Activated naive CD8-positive, alpha-beta T cell treated with anti-CD3 and anti-CD28 coated beads, Interleukin-2, amount 10 ng/mL, durations not matched to agents 7 days and 5 days (primary cell): ENCODE results near the gene IGFBP7. TPM values are rescaled to one million over a fixed set of nuclear protein-coding genes. Genes with fewer than 3 reads are reported as not detected.

ENCODE experiments used
- ATAC-seq: fragments of 150-1000 bp; cut with Tn5 transposase; one replicate; pipeline ENCODE4 v1.10.0; 2021; ENCODE audit warnings: low read depth, moderate library complexity
- POLR2A ChIA-PET: fragments of 350-600 bp; sonication (Branson Sonifier 250); formaldehyde crosslinking; loops from one replicate; lab custom pipeline; 2021; ENCODE audit warnings: antibody characterized with exemption; lab: Charles Lee
- DNase-seq: peaks from one replicate; pipeline ENCODE4 v3.0.0; 2021
- H3K27ac Mint-ChIP-seq: one replicate; pipeline ENCODE4 v1.8.0; 2022; ENCODE audit warnings: mild to moderate bottlenecking, mixed read lengths
- H3K27me3 Mint-ChIP-seq: one replicate; pipeline ENCODE4 v1.8.0; 2022; ENCODE audit warnings: mild to moderate bottlenecking, moderate library complexity, mixed read lengths
- H3K36me3 Mint-ChIP-seq: one replicate; pipeline ENCODE4 v1.8.0; 2021; ENCODE audit warnings: mild to moderate bottlenecking, mixed read lengths
- H3K4me1 Mint-ChIP-seq: one replicate; pipeline ENCODE4 v1.8.0; 2021; ENCODE audit warnings: mixed read lengths
- H3K4me3 Mint-ChIP-seq: one replicate; pipeline ENCODE4 v1.8.0; 2022; ENCODE audit warnings: mild to moderate bottlenecking, moderate library complexity, mixed read lengths
- H3K9me3 Mint-ChIP-seq: one replicate; pipeline ENCODE4 v1.8.0; 2021; ENCODE audit warnings: mixed read lengths
- total RNA-seq, 2 experiments: library from RNA; stranded (reverse); gene quantifications; one replicate each; pipeline ENCODE4 v1.2.3, GENCODE V29; 2021

Gene IGFBP7
- total RNA-seq, 2 experiments from 2014 or later = 0.28 TPM; not detected in 1

GRCh38 chr4:57044996-57045395 is 65.2 kb downstream of the IGFBP7 start:
- no peaks in the 10 kb centered on the region for H3K4me1 Mint-ChIP-seq
- no peak overlapping the region for H3K27ac Mint-ChIP-seq
- H3K9me3 Mint-ChIP-seq = peaks cover 2% of the 10 kb centered on the region
- no peak for DNase-seq
- no peak overlapping the region for H3K4me3 Mint-ChIP-seq
- peaks cover 4% of the 10 kb centered on the region for H3K27me3 Mint-ChIP-seq
- POLR2A ChIA-PET = no interaction called here
- H3K36me3 Mint-ChIP-seq = no peaks in the 10 kb centered on the region
- ATAC-seq = no peak

GRCh38 chr4:57044279-57044678 is 65.9 kb downstream of the IGFBP7 start:
- Mint-ChIP-seq H3K4me1 (no peaks in the 10 kb centered on the region), H3K36me3 (no peaks in the 10 kb centered on the region), H3K4me3 (no peak overlapping the region), H3K27ac (no peak overlapping the region), H3K27me3 (peaks cover 8% of the 10 kb centered on the region), H3K9me3 (peaks cover 2% of the 10 kb centered on the region)
- POLR2A ChIA-PET = no interaction called here
- no peak for DNase-seq
- ATAC-seq = no peak

- H3K36me3 Mint-ChIP-seq = no peaks in the 10 kb centered on the region
- POLR2A ChIA-PET = no interaction called here
- no peak for ATAC-seq
- H3K27me3 Mint-ChIP-seq = peaks cover 10% of the 10 kb centered on the region
- H3K4me3 Mint-ChIP-seq = no peak overlapping the region
- no peak overlapping the region for H3K27ac Mint-ChIP-seq
- H3K4me1 Mint-ChIP-seq = no peaks in the 10 kb centered on the region
- peaks cover 2% of the 10 kb centered on the region for H3K9me3 Mint-ChIP-seq
- no peak for DNase-seq
Observed at GRCh38 chr4:57043347-57044251, 66.6 kb downstream of the IGFBP7 start.

- Mint-ChIP-seq H3K27me3 (peaks cover 15% of the 10 kb centered on the region), H3K9me3 (peaks cover 2% of the 10 kb centered on the region), H3K4me3 (no peak overlapping the region), H3K27ac (no peak overlapping the region), H3K4me1 (peaks cover 2% of the 10 kb centered on the region), H3K36me3 (no peaks in the 10 kb centered on the region)
- POLR2A ChIA-PET = no interaction called here
- DNase-seq (no peak), ATAC-seq (no peak)
Observed at GRCh38 chr4:57042711-57043169, 67.4 kb downstream of the IGFBP7 start.

- Mint-ChIP-seq H3K27me3 (peaks cover 15% of the 10 kb centered on the region), H3K9me3 (no peaks in the 10 kb centered on the region), H3K4me3 (no peak overlapping the region)
Observed at GRCh38 chr4:57041020-57041419, 69.2 kb downstream of the IGFBP7 start.

GRCh38 chr4:57040510-57040909 is 69.7 kb downstream of the IGFBP7 start:
- H3K27me3 Mint-ChIP-seq = peaks cover 12% of the 10 kb centered on the region
- ATAC-seq (no peak), DNase-seq (no peak)
- H3K27ac Mint-ChIP-seq = no peak overlapping the region
- no peak overlapping the region for H3K4me3 Mint-ChIP-seq
- no peaks in the 10 kb centered on the region for H3K36me3 Mint-ChIP-seq
- POLR2A ChIA-PET = no interaction called here
- H3K9me3 Mint-ChIP-seq = no peaks in the 10 kb centered on the region
- H3K4me1 Mint-ChIP-seq = peaks cover 2% of the 10 kb centered on the region

More at GRCh38 chr4:57041020-57041419, 69.2 kb downstream of the IGFBP7 start:
- Mint-ChIP-seq H3K4me1 (peaks cover 2% of the 10 kb centered on the region), H3K36me3 (no peaks in the 10 kb centered on the region), H3K27ac (no peak overlapping the region)
- POLR2A ChIA-PET = no interaction called here
- DNase-seq (no peak), ATAC-seq (no peak)

GRCh38 chr4:57039345-57039744 is 70.8 kb downstream of the IGFBP7 start:
- H3K36me3 Mint-ChIP-seq = no peaks in the 10 kb centered on the region
- no peak overlapping the region for H3K4me3 Mint-ChIP-seq
- no peak for ATAC-seq
- H3K27me3 Mint-ChIP-seq = peaks cover 12% of the 10 kb centered on the region
- DNase-seq = no peak
- H3K4me1 Mint-ChIP-seq = peaks cover 2% of the 10 kb centered on the region
- POLR2A ChIA-PET = interaction anchor here (0.6 to 0.7 kb wide), 2 partner anchors 13 to 24 kb away, joined by 3 to 4 read pairs; no protein-coding TSS in a partner anchor
- no peaks in the 10 kb centered on the region for H3K9me3 Mint-ChIP-seq
- no peak overlapping the region for H3K27ac Mint-ChIP-seq

- peaks cover 3% of the 10 kb centered on the region for H3K36me3 Mint-ChIP-seq
- peaks cover 2% of the 10 kb centered on the region for H3K4me1 Mint-ChIP-seq
- DNase-seq = peak; percentile 34
- no peak overlapping the region for H3K27ac Mint-ChIP-seq
- no peaks in the 10 kb centered on the region for H3K9me3 Mint-ChIP-seq
- no peak for ATAC-seq
- peaks cover 12% of the 10 kb centered on the region for H3K27me3 Mint-ChIP-seq
- H3K4me3 Mint-ChIP-seq = no peak overlapping the region
- POLR2A ChIA-PET = no interaction called here
Observed at GRCh38 chr4:57037982-57038604, 72.1 kb downstream of the IGFBP7 start.

GRCh38 chr4:57034520-57034919 is 75.7 kb downstream of the IGFBP7 start:
- POLR2A ChIA-PET = interaction anchor here (0.8 kb wide), 1 partner anchor 22 kb away, joined by 4 read pairs; no protein-coding TSS in a partner anchor
- H3K27ac Mint-ChIP-seq = no peak overlapping the region
- no peaks in the 10 kb centered on the region for H3K9me3 Mint-ChIP-seq
- peaks cover 2% of the 10 kb centered on the region for H3K4me1 Mint-ChIP-seq
- ATAC-seq (no peak), DNase-seq (no peak)
- H3K4me3 Mint-ChIP-seq = no peak overlapping the region
- peaks cover 10% of the 10 kb centered on the region for H3K27me3 Mint-ChIP-seq
- peaks cover 15% of the 10 kb centered on the region for H3K36me3 Mint-ChIP-seq

GRCh38 chr4:57023104-57023503 is 87.1 kb downstream of the IGFBP7 start:
- Mint-ChIP-seq H3K36me3 (peaks cover 52% of the 10 kb centered on the region), H3K27ac (no peak overlapping the region)

GRCh38 chr4:57020467-57021101 is 89.6 kb downstream of the IGFBP7 start:
- Mint-ChIP-seq H3K36me3 (peaks cover 53% of the 10 kb centered on the region), H3K4me3 (no peak overlapping the region), H3K27ac (no peak overlapping the region), H3K4me1 (peaks cover 4% of the 10 kb centered on the region), H3K27me3 (no peaks in the 10 kb centered on the region), H3K9me3 (no peaks in the 10 kb centered on the region)
- ATAC-seq = no peak
- POLR2A ChIA-PET = no interaction called here
- DNase-seq = no peak

More at GRCh38 chr4:57023104-57023503, 87.1 kb downstream of the IGFBP7 start:
- ATAC-seq = no peak
- DNase-seq = no peak
- H3K4me1 Mint-ChIP-seq = peaks cover 4% of the 10 kb centered on the region
- POLR2A ChIA-PET = no interaction called here
- H3K27me3 Mint-ChIP-seq = no peaks in the 10 kb centered on the region
- H3K9me3 Mint-ChIP-seq = no peaks in the 10 kb centered on the region
- no peak overlapping the region for H3K4me3 Mint-ChIP-seq

GRCh38 chr4:57018980-57019379 is 91.2 kb downstream of the IGFBP7 start:
- Mint-ChIP-seq H3K36me3 (peaks cover 47% of the 10 kb centered on the region), H3K27me3 (no peaks in the 10 kb centered on the region), H3K4me1 (peaks cover 4% of the 10 kb centered on the region), H3K4me3 (no peak overlapping the region), H3K9me3 (no peaks in the 10 kb centered on the region), H3K27ac (no peak overlapping the region)
- ATAC-seq (no peak), DNase-seq (no peak)
- POLR2A ChIA-PET = no interaction called here

GRCh38 chr4:57013543-57014120 is 96.6 kb downstream of the IGFBP7 start:
- Mint-ChIP-seq H3K36me3 (peaks cover 41% of the 10 kb centered on the region), H3K27me3 (no peaks in the 10 kb centered on the region), H3K4me1 (peaks cover 6% of the 10 kb centered on the region), H3K9me3 (no peaks in the 10 kb centered on the region), H3K4me3 (no peak overlapping the region), H3K27ac (no peak overlapping the region)
- ATAC-seq (no peak), DNase-seq (no peak)
- POLR2A ChIA-PET = interaction anchor here (0.7 kb wide), 1 partner anchor 53 kb away, joined by 4 read pairs; no protein-coding TSS in a partner anchor
